Mesodermal cell (in vitro differentiated cells): ENCODE data around the gene DIAPH3.

Experiments
- H3K27ac ChIP-seq: 2 replicates; pipeline ENCODE4 v1.7.0; 2013; ENCODE audit warnings: mild to moderate bottlenecking, low read depth, low read length, moderate library complexity; ENCODE audit not compliant: severe bottlenecking
- H3K36me3 ChIP-seq: 2 replicates; pipeline ENCODE4 v1.7.1; 2013; ENCODE audit warnings: mild to moderate bottlenecking, low read length, moderate library complexity; ENCODE audit not compliant: control insufficient read depth, insufficient read depth
- H3K4me1 ChIP-seq: one replicate; pipeline ENCODE4 v1.7.1; 2013; ENCODE audit warnings: mild to moderate bottlenecking, low read length; ENCODE audit not compliant: insufficient read depth, control insufficient read depth, poor library complexity, severe bottlenecking
- H3K4me3 ChIP-seq: 2 replicates; pipeline ENCODE4 v1.7.0; 2013; ENCODE audit warnings: low read length, control low read depth, mild to moderate bottlenecking; ENCODE audit not compliant: insufficient read depth, poor library complexity, severe bottlenecking; ENCODE audit errors: extremely low read depth
- H3K9me3 ChIP-seq: 2 replicates; pipeline ENCODE4 v1.7.1; 2013; ENCODE audit warnings: mild to moderate bottlenecking, low read length, moderate library complexity; ENCODE audit not compliant: control insufficient read depth
- WGBS, 2 experiments: methylation state at CpG; one replicate each; pipeline ENCODE4 v1.1.5; 2013; ENCODE audit warnings: missing lambda C conversion rate in 2 of 2; ENCODE audit not compliant: insufficient coverage in 2 of 2; 5-methylcytosine and 5-hydroxymethylcytosine counted together

Gene DIAPH3

DNA sequence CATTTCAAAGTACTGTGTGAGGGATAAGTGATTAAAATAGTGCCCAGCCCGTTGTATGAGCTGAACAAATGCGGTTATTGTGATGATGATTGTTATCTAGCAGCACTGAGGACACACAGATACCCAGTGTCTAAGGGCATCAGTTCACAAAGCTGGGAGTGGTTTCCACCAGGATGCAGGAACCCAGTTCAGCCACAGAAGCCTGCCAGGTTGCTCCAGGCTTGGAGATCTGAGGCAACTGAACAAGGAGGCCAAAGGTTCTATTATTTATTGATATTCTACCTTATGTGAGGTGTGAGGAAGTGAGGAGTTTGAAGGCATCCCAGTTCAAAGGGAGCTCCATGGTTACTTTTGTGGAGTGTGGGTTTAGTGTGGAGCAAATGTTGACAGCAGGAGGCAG is 13.2 kb downstream of the DIAPH3 start:
- WGBS, 2 experiments: 92 to 94% methylated on average over 2 of the region's 2 CpGs
- H3K9me3 ChIP-seq: no peaks in the 10 kb centered on the region

DNA sequence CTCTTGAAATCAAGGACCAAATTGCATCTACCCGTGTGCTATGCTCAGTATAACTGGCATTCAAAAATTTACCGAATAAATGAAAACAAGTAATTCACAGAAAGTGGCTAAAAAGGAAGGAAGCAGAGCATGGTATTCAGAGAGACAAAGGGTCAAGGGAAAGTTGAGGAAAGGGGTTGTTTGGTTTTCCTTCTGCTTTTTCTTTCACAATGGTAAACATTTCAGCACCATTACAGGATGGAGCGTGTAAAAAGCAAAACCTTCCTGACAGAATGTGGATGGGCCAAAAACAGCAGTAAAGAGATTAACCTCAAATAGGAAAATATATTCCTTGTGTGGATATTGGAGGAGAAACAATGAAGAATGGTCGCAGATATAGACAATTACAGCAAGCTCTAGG is 14.8 kb downstream of the DIAPH3 start:
- 85 to 86% methylated on average over 1 to 2 of the region's 4 CpGs for WGBS, 2 experiments
- no peak overlapping the region for H3K27ac ChIP-seq
- no peaks in the 10 kb centered on the region for H3K36me3 ChIP-seq
- no peaks in the 10 kb centered on the region for H3K4me1 ChIP-seq
- H3K9me3 ChIP-seq: no peaks in the 10 kb centered on the region
- H3K4me3 ChIP-seq: no peak overlapping the region

More for the DNA sequence above, 13.2 kb downstream of the DIAPH3 start:
- peaks cover 4% of the 10 kb centered on the region for H3K36me3 ChIP-seq
- H3K4me3 ChIP-seq: no peak overlapping the region
- no peak overlapping the region for H3K27ac ChIP-seq
- no peaks in the 10 kb centered on the region for H3K4me1 ChIP-seq

DNA sequence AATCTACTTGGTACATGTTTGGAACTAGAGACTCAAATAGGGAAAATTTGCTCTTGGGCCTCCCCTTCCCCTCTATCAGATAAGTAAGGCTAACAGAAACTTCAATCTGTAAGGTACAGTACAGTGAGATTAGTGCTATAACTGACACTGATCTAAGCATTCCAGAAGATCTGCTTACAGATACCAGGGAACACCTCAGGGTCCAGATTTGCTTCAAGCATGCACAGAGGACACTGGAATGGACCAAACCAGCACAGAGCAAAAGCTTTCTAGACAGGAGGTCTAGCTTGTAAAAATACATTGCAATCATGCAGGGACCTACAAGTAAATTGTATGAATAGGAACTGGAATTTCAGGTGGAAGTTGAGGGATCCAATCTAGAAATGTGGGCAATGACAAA is 16.4 kb downstream of the DIAPH3 start:
- Histone ChIP-seq H3K4me3 (no peak overlapping the region), H3K9me3 (no peaks in the 10 kb centered on the region), H3K36me3 (no peaks in the 10 kb centered on the region), H3K27ac (no peak overlapping the region), H3K4me1 (no peaks in the 10 kb centered on the region)

DNA sequence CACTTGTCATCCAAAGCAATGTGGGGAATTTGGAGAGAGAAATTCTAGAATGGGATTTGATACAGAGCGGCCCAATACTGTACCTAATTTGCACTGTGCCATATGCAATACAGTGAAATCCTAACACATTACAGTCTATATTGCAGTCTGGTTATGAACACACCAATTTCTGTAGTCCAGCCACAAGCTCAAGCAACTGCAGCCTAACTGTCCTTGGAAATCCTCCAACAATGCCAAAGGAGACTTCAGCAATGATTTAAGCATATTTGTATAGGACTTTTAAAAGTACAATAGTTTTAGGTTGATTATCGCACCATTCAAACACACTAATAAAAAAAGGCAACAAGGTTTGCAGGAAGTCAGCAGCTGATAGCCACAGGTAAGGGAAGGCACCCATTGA is 17.3 kb downstream of the DIAPH3 start:
- no CpG with 5 or more reads among the region's 2 CpGs for WGBS, 2 experiments
- H3K4me3 ChIP-seq: no peak overlapping the region
- no peaks in the 10 kb centered on the region for H3K36me3 ChIP-seq
- H3K9me3 ChIP-seq: no peaks in the 10 kb centered on the region
- H3K4me1 ChIP-seq: no peaks in the 10 kb centered on the region
- H3K27ac ChIP-seq: no peak overlapping the region

DNA sequence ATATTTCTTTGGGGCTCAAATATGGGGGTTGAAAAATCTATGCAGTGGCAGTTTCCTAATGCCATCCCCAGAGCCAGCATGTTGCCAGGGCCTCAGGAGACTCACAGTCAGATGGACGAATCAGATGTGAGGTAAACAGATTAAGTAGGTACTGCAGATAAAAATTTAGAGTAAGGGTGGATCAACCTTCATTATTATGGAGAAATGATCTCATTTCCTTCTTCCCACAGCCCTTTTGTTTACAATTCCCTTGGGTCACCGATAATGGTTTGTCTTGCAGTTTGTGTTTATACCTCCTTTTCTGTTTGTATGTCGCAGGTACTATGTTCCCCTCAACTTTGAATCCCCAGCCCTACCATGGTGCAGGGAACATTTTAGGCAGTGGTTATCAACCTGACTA is 20.0 kb downstream of the DIAPH3 start:
- Histone ChIP-seq H3K4me3 (no peak overlapping the region), H3K27ac (no peak overlapping the region)

DNA sequence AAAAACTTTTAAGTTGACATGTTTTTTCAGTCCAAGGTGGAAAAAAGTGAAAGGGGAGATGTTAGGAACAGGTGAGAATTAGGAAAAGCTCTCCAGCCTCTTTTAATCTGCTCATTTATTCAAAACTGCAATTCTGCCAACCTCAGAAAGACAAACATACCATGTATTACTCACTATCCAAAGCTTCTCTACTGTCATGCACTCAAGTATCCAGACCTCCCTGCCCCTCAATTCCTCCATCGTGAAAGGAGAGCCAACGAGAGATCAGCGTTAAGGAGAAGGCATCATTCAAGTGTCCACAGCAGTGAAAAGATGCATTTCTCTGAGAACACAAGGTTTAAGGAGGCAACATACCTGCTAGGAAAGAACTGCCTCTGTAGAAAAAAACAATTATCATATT is 24.5 kb downstream of the DIAPH3 start:
- Histone ChIP-seq H3K4me1 (peaks cover 6% of the 10 kb centered on the region), H3K4me3 (no peak overlapping the region), H3K27ac (no peak overlapping the region), H3K36me3 (peaks cover 12% of the 10 kb centered on the region), H3K9me3 (no peaks in the 10 kb centered on the region)
- 93 to 100% methylated on average over 3 of the region's 3 CpGs for WGBS, 2 experiments

More for the DNA sequence above, 20.0 kb downstream of the DIAPH3 start:
- no peaks in the 10 kb centered on the region for H3K9me3 ChIP-seq
- WGBS, 2 experiments: 80 to 100% methylated on average over 1 to 2 of the region's 3 CpGs
- H3K36me3 ChIP-seq: peaks cover 4% of the 10 kb centered on the region
- no peaks in the 10 kb centered on the region for H3K4me1 ChIP-seq

DNA sequence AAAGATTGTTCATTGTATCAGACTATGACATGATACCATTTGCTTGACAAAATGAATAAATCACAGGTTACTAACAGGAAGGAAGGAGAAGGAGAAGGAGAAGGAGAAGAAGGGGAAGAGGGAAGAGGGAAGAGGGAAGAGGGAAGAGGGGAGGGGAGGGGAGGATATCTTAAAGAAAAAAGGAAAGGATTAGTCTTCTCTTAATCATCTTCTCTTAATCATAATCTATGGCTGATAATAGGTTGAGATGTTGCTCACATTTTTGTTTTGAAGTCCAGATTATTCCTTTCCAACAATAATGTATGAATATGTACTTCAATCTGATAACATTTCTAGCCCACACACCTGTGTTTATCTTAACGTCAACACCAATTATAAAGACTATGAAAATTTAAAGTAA is 25.1 kb downstream of the DIAPH3 start:
- Histone ChIP-seq H3K27ac (no peak overlapping the region), H3K36me3 (peaks cover 16% of the 10 kb centered on the region), H3K9me3 (no peaks in the 10 kb centered on the region), H3K4me1 (peaks cover 6% of the 10 kb centered on the region), H3K4me3 (no peak overlapping the region)
- WGBS, 2 experiments: no CpG with 5 or more reads among the region's 1 CpG

DNA sequence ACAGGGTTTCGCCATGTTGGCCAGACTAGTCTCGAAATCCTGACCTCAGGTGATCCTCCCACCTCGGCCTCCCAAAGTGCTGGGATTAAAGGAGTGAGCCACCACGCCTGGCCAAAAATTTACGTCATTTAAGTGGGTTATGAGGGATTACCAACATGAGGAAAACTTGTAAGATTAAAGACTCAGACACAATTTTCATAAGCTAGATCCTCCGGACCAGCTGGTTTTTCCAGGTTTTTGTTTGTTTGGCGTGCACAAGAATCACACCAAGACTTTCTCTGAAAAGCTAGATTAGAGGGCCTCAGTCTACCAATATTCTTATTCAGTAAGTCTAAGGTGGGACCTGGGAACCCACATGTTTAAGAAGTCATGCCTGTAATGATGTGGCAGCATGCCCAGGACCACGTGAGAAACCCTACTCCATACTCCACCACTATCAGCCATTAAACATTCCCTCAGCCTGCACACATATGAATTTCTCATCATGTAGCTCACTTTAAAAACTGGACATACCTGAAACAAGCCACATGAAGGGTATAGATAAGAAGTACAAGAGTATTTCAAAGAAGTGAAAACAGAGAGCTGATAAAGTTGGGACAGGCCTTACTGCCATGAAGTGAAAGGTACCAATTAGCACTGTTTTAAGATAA is 25.7 kb downstream of the DIAPH3 start:
- no peaks in the 10 kb centered on the region for H3K9me3 ChIP-seq
- no peak overlapping the region for H3K4me3 ChIP-seq
- WGBS, 2 experiments: 95 to 98% methylated on average over 5 to 6 of the region's 8 CpGs
- no peak overlapping the region for H3K27ac ChIP-seq
- peaks cover 18% of the 10 kb centered on the region for H3K36me3 ChIP-seq
- H3K4me1 ChIP-seq: peaks cover 6% of the 10 kb centered on the region

DNA sequence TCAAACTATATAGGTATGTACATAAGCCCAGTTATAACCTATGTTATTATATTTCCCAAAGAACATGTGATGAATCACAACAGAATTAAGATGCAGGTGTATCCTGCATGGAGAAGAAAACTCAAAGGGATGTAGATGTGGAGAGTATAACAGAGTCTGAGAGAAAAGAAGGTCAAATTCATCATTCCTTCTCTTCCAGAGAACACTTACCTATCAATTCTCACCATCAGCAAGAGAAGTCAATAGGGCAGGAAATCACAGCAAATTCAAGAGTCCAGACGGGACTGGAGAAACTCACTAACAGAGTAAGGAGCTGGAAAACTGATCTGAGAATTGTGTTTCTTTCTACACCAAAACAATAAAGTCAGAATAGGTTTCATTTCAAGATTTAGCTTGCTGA is 28.4 kb downstream of the DIAPH3 start:
- H3K27ac ChIP-seq: peak overlapping the region; percentile 10
- H3K4me3 ChIP-seq: no peak overlapping the region
- WGBS, 2 experiments: no CpG with 5 or more reads among the region's 1 CpG

DNA sequence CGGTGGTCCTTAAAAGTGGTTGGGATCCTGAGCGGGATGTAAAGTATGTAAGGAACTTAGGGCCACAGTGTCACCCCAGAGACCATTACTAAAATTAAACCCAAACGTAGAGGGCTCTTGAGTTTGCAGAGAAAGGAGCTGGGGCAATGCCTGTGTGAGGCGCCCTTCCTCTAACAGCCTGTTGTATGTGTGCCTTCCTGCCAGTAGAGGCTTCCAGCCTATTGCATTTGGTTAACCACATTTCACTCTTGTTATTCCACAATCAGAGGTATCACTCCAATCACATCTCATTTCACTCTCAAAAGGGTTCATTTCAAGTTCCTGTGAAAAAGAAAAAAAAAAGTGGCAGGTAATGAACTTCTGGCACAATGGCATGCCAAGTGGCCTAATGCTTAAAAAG is 29.4 kb downstream of the DIAPH3 start:
- no peak overlapping the region for H3K27ac ChIP-seq
- H3K4me1 ChIP-seq: peaks cover 6% of the 10 kb centered on the region
- H3K36me3 ChIP-seq: peaks cover 32% of the 10 kb centered on the region
- no peaks in the 10 kb centered on the region for H3K9me3 ChIP-seq
- 55% methylated on average over 2 of the region's 4 CpGs; no CpG with 5 or more reads in 1 of the 2 experiments for WGBS, 2 experiments
- H3K4me3 ChIP-seq: no peak overlapping the region

More for the DNA sequence above, 28.4 kb downstream of the DIAPH3 start:
- Histone ChIP-seq H3K36me3 (peaks cover 32% of the 10 kb centered on the region), H3K4me1 (peaks cover 6% of the 10 kb centered on the region), H3K9me3 (no peaks in the 10 kb centered on the region)

DNA sequence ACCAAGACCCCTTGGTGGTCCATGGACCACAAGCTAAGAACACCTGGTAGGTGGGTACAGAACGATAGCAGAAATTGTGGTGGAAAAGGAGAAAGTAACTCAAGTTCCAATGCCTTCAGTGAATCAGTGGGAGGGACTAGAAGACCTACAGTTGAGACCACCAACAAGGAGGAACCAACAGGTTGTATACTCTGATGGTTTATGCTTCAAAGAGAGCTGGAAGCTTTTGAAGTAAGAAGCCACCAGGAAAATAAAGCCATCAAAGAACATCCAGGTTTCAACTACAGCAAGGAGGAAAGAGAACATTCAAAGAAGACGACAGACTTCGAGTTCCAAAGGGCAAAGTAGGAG is 42.4 kb downstream of the DIAPH3 start:
- no peaks in the 10 kb centered on the region for H3K9me3 ChIP-seq
- no peak overlapping the region for H3K4me3 ChIP-seq
- H3K27ac ChIP-seq: no peak overlapping the region
- 86 to 90% methylated on average over 3 of the region's 3 CpGs for WGBS, 2 experiments
- H3K4me1 ChIP-seq: no peaks in the 10 kb centered on the region
- peaks cover 23% of the 10 kb centered on the region for H3K36me3 ChIP-seq
